Lower leg skin (tissue), 4 donors: ENCODE results near the gene ASZ1. TPM values are rescaled to one million over a fixed set of nuclear protein-coding genes. Genes with fewer than 3 reads are reported as not detected.
"Not testable (repeated sequence)": the region's sequence is repeated elsewhere in the genome, so short reads cannot be mapped to it uniquely, and the experiment has no call there.

Experiments used
- DNase-seq, 2 donors: peaks; one replicate each; pipeline ENCODE4 v3.0.0-alpha.2; 2019; ENCODE audit warnings: low spot score in 2 of 2
- H3K4me3 ChIP-seq: fragments of 200-600 bp; sonication (generic); 2 replicates; pipeline ENCODE4 v1.5.1; 2017; ENCODE audit warnings: mild to moderate bottlenecking, low read depth; ENCODE audit not compliant: poor library complexity, severe bottlenecking
- CTCF ChIP-seq, 3 donors: fragments of 450-650 bp; IDR thresholded peaks; one replicate each; pipeline ENCODE4 v1.5.1; 2016; ENCODE audit warnings: antibody characterized with exemption in 3 of 3, mild to moderate bottlenecking in 3 of 3, moderate library complexity in 2 of 3
- POLR2A ChIP-seq, 2 donors: fragments of 450-650 bp; IDR thresholded peaks; one replicate each; pipeline ENCODE4 v1.6.1; 2016 to 2017; ENCODE audit warnings: antibody characterized with exemption in 2 of 2, mild to moderate bottlenecking in 1 of 2, moderate library complexity in 1 of 2
- WGBS, 2 donors: methylation state at CpG; one replicate each; pipeline ENCODE4 v1.1.5; 2018; 5-methylcytosine and 5-hydroxymethylcytosine counted together
- intact Hi-C: fragments of 100-400 bp; cut with DNase I; formaldehyde crosslinking; loops from one replicate; pipeline ENCODE4 v1.15.0; 2023; ENCODE audit warnings: low total_unique reads
- total RNA-seq, 4 donors: library from RNA; depleted of rRNA; stranded (reverse); fragments of >200 nt; gene quantifications; one replicate each; pipeline ENCODE4 v1.1.0, GENCODE V29; 2016

ASZ1 gene
- total RNA-seq, 4 donors from 2014 or later, result not detected

- TF ChIP-seq POLR2A (IDR thresholded peaks at IDR 0.05), result no peak
- no peak for TF ChIP-seq CTCF (IDR thresholded peaks at IDR 0.05)
- DNase-seq, result no peak
- no peak overlapping the region for H3K4me3 ChIP-seq
- intact Hi-C loops, result no loop called here
- 47 to 51% methylated on average over 2 of the region's 2 CpGs for WGBS, 2 donors
Measured at GRCh38 chr7:117435475-117436043, 8.3 kb upstream of the ASZ1 start.

- TF ChIP-seq POLR2A (IDR thresholded peaks at IDR 0.05) (no peak), CTCF (IDR thresholded peaks at IDR 0.05) (no peak)
- H3K4me3 ChIP-seq, result no peak overlapping the region
- intact Hi-C loops, result no loop called here
- no peak for DNase-seq
- 75 to 76% methylated on average over 3 of the region's 3 CpGs for WGBS, 2 donors
Measured at GRCh38 chr7:117424090-117424829, 3.0 kb downstream of the ASZ1 start.

- 89 to 95% methylated on average over 1 of the region's 1 CpG for WGBS, 2 donors
- DNase-seq, H3K4me3 ChIP-seq, intact Hi-C loops: not testable (repeated sequence)
Measured at GRCh38 chr7:117414591-117414990, 12.7 kb downstream of the ASZ1 start.

GRCh38 chr7:117412946-117413559 lies 14.2 kb downstream of the ASZ1 start:
- no peak overlapping the region for H3K4me3 ChIP-seq
- DNase-seq, result no peak
- WGBS, 2 donors, result 66 to 71% methylated on average over 3 of the region's 3 CpGs
- TF ChIP-seq POLR2A (IDR thresholded peaks at IDR 0.05) (no peak), CTCF (IDR thresholded peaks at IDR 0.05) (no peak)
- intact Hi-C loops, result no loop called here

GRCh38 chr7:117412390-117412789 lies 14.9 kb downstream of the ASZ1 start:
- intact Hi-C loops, result no loop called here
- DNase-seq, result no peak
- TF ChIP-seq POLR2A (IDR thresholded peaks at IDR 0.05) (no peak), CTCF (IDR thresholded peaks at IDR 0.05) (no peak)
- no peak overlapping the region for H3K4me3 ChIP-seq
- 26 to 44% methylated on average over 1 of the region's 1 CpG for WGBS, 2 donors

- no peak for DNase-seq
- 82 to 86% methylated on average over 3 of the region's 3 CpGs for WGBS, 2 donors
- no peak for TF ChIP-seq POLR2A (IDR thresholded peaks at IDR 0.05)
- no peak overlapping the region for H3K4me3 ChIP-seq
- intact Hi-C loops, result no loop called here
Measured at GRCh38 chr7:117411539-117411938, 15.8 kb downstream of the ASZ1 start.
